Measurements from ENCODE around the gene DCTN4. TPM values are rescaled to one million over a fixed set of nuclear protein-coding genes. Genes with fewer than 3 reads are reported as not detected.

The DCTN4 gene
- polyA plus RNA-seq, 3 donors = 14.6 to 34.4 (median 16.3) TPM

GRCh38 chr5:150692276-150692675, 66.5 kb downstream of the DCTN4 start:
- H2AFZ ChIP-seq (ENCODE audit: insufficient read depth, low read depth, low read length, poor library complexity, severe bottlenecking) = no peak overlapping the region
- no peaks in the 10 kb centered on the region for H3K27me3 ChIP-seq (ENCODE audit: control insufficient read depth in 2 of 2, insufficient read depth in 2 of 2, low read length in 2 of 2)
- H3K4me1 Mint-ChIP-seq = peaks cover 13% of the 10 kb centered on the region
- no peaks in the 10 kb centered on the region for H3K79me2 ChIP-seq (ENCODE audit: insufficient read depth, low read length)
- TF ChIP-seq, protein P1, sequence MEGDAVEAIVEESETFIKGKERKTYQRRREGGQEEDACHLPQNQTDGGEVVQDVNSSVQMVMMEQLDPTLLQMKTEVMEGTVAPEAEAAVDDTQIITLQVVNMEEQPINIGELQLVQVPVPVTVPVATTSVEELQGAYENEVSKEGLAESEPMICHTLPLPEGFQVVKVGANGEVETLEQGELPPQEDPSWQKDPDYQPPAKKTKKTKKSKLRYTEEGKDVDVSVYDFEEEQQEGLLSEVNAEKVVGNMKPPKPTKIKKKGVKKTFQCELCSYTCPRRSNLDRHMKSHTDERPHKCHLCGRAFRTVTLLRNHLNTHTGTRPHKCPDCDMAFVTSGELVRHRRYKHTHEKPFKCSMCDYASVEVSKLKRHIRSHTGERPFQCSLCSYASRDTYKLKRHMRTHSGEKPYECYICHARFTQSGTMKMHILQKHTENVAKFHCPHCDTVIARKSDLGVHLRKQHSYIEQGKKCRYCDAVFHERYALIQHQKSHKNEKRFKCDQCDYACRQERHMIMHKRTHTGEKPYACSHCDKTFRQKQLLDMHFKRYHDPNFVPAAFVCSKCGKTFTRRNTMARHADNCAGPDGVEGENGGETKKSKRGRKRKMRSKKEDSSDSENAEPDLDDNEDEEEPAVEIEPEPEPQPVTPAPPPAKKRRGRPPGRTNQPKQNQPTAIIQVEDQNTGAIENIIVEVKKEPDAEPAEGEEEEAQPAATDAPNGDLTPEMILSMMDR (IDR thresholded peaks at IDR 0.05) = no peak
- no peak overlapping the region for H3K4me3 Mint-ChIP-seq
- H3K9me3 ChIP-seq (replicated peaks in 1 of 2; ENCODE audit: control insufficient read depth in 1 of 2, insufficient read depth in 1 of 2, low read length in 2 of 2) = no peaks in the 10 kb centered on the region
- H3K36me3 Mint-ChIP-seq = peaks cover 74 to 79% of the 10 kb centered on the region in 2 donors
- no peak for DNase-seq
- WGBS (ENCODE audit: insufficient coverage) = 100% methylated on average over 1 of the region's 3 CpGs
- no peak overlapping the region for H3K4me2 ChIP-seq (replicated peaks; ENCODE audit: extremely low read depth, low read length, poor library complexity, severe bottlenecking)
- peaks cover 70 to 73% of the 10 kb centered on the region in 2 donors for H3K36me3 ChIP-seq (replicated peaks in 1 of 2; ENCODE audit: control insufficient read depth in 1 of 2, insufficient read depth in 2 of 2, low read length in 2 of 2)
- H3K27ac ChIP-seq (ENCODE audit: low read depth in 1 of 2, low read length in 2 of 2) = no peak overlapping the region
- peaks cover 0 to 2% (median 0%) of the 10 kb centered on the region in 7 donors for H3K9me3 Mint-ChIP-seq
- no peaks in the 10 kb centered on the region for H4K20me1 ChIP-seq (ENCODE audit: insufficient read depth, low read length)
- no peak overlapping the region for H3K9ac ChIP-seq (ENCODE audit: insufficient read depth, low read length, poor library complexity, severe bottlenecking)
- no peak overlapping the region for H3K4me3 ChIP-seq (replicated peaks in 1 of 3; ENCODE audit: low read depth in 2 of 3, low read length in 3 of 3)
- intact Hi-C loops (cut with micrococcal nuclease) = no loop called here
- peaks cover 6 to 10% of the 10 kb centered on the region in 2 donors for H3K4me1 ChIP-seq (ENCODE audit: control insufficient read depth in 1 of 2, insufficient read depth in 2 of 2, low read length in 2 of 2)
- H3K27ac Mint-ChIP-seq = peak overlapping the region in 1 of 7 donors; percentile 57
- H3K27me3 Mint-ChIP-seq (ENCODE audit: low read depth in 3 of 3) = peaks cover 0 to 2% (median 0%) of the 10 kb centered on the region in 3 donors

DNA sequence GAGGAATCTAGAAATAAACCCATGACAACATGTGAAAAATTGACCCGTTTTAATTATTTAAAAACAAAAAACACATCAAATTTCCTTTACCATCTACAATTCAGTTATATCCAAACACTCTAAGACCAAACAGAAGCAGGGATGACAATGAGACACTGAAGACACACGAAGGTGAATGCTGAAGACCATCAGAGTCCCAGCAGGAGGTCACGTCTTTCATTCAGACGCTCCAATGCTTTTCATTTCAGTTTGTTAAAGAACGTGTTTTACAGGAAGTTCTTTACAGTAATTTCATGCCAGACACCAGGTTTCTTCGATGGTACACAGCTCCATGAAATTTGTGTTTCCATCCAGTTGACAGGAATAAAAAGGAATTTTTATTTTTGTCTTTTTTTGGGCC, 68.1 kb downstream of the DCTN4 start:
- intact Hi-C loops (cut with micrococcal nuclease) = no loop called here
- H3K4me3 Mint-ChIP-seq = no peak overlapping the region
- Histone ChIP-seq H3K27me3 (ENCODE audit: control insufficient read depth in 2 of 2, insufficient read depth in 2 of 2, low read length in 2 of 2) (no peaks in the 10 kb centered on the region), H3K79me2 (ENCODE audit: insufficient read depth, low read length) (no peaks in the 10 kb centered on the region), H3K9me3 (replicated peaks in 1 of 2; ENCODE audit: control insufficient read depth in 1 of 2, insufficient read depth in 1 of 2, low read length in 2 of 2) (no peaks in the 10 kb centered on the region), H3K27ac (ENCODE audit: low read depth in 1 of 2, low read length in 2 of 2) (no peak overlapping the region), H3K36me3 (replicated peaks in 1 of 2; ENCODE audit: control insufficient read depth in 1 of 2, insufficient read depth in 2 of 2, low read length in 2 of 2) (peaks cover 55 to 66% of the 10 kb centered on the region in 2 donors), H3K4me2 (replicated peaks; ENCODE audit: extremely low read depth, low read length, poor library complexity, severe bottlenecking) (no peak overlapping the region), H2AFZ (ENCODE audit: insufficient read depth, low read depth, low read length, poor library complexity, severe bottlenecking) (no peak overlapping the region), H3K4me1 (ENCODE audit: control insufficient read depth in 1 of 2, insufficient read depth in 2 of 2, low read length in 2 of 2) (peaks cover 6 to 10% of the 10 kb centered on the region in 2 donors), H4K20me1 (ENCODE audit: insufficient read depth, low read length) (no peaks in the 10 kb centered on the region), H3K9ac (ENCODE audit: insufficient read depth, low read length, poor library complexity, severe bottlenecking) (no peak overlapping the region), H3K4me3 (replicated peaks in 1 of 3; ENCODE audit: low read depth in 2 of 3, low read length in 3 of 3) (no peak overlapping the region)
- TF ChIP-seq, protein P1 (IDR thresholded peaks at IDR 0.05) = no peak
- peaks cover 0 to 2% (median 0%) of the 10 kb centered on the region in 3 donors for H3K27me3 Mint-ChIP-seq (ENCODE audit: low read depth in 3 of 3)
- DNase-seq = no peak
- peaks cover 0 to 2% (median 0%) of the 10 kb centered on the region in 7 donors for H3K9me3 Mint-ChIP-seq
- peaks cover 13% of the 10 kb centered on the region for H3K4me1 Mint-ChIP-seq
- 86% methylated on average over 6 of the region's 6 CpGs for WGBS (ENCODE audit: insufficient coverage)
- H3K27ac Mint-ChIP-seq = no peak overlapping the region
- H3K36me3 Mint-ChIP-seq = peaks cover 66 to 67% of the 10 kb centered on the region in 2 donors

Data from CD14-positive monocyte (primary cell).